Inflammatory macrophage treated with lipopolysaccharide for 4 hours (primary cell): ENCODE results near the gene ADIPOR2.

ENCODE experiments used
- DNase-seq: peaks from one replicate; pipeline ENCODE4 v3.0.0-alpha.2; 2020

Gene ADIPOR2

DNA sequence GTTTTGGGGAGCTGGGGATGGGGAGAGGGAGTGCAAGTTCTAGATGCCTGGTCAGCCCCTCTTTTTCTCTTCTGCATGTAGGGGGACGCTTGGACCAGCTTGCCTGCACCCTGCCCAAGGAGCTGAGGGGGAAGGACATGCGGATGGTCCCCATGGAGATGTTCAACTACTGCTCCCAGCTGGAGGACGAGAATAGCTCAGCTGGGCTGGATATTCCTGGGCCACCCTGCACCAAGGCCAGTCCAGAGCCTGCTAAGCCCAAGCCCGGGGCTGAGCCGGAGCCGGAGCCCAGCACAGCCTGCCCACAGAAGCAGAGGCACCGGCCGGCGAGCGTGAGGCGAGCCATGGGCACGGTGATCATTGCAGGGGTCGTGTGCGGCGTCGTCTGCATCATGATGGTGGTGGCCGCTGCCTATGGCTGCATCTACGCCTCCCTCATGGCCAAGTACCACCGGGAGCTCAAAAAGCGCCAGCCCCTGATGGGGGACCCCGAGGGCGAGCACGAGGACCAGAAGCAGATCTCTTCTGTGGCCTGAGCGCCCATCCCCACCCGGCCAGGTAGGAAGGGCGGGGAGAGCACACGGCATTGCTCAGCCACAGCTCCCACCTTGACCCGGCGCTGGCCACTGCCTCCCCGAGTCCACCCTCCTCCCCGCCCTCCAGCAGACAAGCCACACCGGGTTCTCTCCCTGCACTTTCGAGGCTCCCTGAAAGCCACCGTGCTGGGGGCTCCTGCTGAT is 143.5 kb downstream of the ADIPOR2 start:
- no peak for DNase-seq

DNA sequence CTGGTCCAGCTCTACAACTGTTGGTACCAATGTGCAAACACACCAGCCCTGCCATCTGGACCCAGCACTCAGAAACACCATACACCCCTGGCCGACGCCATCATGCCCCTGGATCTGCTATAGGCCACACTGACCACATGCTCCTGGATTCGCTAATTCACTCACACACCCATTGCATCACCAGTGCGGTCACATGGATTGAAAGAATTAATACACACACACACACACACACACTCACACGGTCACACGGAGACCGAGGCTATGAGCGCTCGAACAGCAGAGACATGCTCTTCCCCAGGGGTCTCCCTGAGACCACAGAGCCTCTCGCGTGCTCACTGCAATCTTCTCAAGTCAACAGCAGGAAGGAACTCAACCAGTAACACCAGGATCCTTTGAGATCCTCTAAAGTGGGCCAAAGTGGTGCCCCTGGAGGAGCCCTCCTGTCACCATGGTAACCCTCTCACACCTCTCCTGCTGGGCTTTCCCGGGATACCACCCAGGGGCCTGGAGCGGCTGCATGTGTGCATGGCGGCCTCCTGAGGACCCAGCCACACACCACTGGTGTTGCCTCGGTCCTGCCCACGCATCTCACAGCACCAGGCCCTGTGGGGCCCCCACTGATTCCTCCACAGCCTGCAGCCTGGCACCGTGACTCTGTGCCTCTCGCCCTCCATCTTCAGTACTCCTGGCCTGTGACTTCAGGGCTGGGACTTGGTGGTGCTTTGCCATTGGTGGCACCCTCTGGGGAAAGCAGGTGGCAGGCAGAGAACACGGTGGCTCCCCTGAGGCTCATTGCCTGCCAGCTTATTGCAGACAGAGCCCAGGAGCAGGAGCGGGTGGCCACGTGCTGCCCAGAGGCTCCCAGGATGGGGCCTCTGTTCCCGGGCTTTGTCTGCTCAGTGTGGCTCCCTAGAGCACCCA is 144.6 kb downstream of the ADIPOR2 start:
- no peak for DNase-seq

DNA sequence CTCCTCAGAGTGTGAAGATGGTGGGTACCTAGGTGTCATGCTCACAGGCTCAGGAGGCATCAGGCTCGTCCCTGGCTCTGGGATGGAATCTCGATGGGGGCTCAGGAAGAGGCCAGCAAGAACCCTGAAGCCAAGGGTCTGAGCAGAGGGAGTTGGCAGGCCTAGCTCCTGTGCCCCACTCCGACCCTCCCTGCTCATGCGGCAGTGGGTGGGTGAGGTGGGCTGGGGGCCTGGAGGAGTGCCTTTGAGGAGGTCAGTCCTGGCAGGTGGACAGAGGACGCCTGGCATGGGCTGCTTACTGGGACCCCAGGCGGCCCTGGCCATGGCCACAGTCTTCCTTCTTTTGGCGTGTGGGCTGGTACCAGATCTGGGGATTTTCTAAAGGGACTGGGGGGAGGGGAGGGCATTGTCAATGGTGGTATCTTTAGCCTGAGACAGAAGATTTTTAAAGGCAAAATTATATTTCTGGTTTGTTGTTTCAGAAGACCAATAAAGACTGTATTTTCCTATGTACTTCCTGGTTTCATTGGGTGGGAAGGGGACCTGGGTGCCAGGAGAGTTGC is 145.5 kb downstream of the ADIPOR2 start:
- DNase-seq, result no peak

DNA sequence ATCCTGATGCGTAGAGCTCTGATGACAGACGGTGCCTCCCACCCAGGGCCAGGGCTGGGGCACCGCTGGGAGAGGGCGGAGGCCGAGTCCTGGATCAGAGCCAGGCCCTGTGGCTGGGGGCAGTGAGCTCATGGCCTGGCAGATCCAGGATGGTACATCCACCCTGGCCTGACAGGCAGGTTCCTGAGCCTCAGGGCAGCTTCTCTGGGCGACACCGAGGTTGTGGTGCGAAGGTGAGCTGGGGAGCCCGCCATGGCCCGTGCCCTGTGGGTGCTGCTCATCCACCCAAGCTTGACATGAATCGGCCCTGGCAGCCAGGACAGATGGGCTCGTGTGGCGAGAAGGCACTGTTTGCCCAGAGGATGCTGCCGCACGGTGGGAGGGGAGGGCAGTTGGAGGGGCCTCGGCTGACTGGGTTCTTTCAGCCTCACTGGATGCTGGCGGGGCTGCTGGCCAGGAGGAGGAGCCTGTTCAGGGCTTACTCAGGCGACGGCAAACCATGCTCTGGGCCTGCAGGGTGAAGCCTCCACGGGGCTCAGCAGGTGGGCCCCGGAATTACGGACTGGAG is 146.1 kb downstream of the ADIPOR2 start:
- no peak for DNase-seq

DNA sequence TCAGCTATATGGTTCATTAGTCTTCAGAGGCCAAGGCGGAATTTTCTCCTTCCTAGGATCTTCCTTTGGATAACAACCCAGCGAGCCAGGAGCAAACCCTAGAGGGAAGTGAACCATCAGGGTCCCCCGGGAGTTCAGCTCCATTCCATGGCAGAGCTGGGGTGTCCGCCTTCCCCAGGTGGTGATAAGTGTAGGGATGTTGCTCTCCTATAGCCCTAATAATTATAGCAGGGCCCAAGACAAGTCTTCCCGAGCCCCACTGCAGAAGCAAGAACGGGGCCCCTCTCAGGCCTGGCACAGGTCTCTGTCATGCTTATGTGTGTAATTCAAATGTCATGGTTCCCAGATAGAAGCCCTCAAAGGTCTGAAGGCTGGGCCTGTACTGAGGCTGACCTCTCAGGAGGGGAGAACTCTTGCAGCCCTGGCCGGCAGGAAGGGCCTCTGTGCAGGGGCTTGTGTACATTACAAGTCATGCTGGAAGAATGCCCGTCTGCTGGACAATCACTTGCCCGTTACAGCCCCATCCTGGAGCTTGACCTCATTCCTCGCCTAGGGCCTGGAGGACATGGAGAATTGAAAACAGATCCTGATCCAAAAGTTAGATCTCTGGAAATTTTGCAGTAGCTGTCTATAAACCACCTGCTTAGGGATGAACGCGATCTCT is 146.8 kb downstream of the ADIPOR2 start:
- DNase-seq, result no peak
